Mesendoderm (in vitro differentiated cells): ENCODE results near the gene TIMM29.

ENCODE experiments used
- DNase-seq: peaks from one replicate; pipeline ENCODE4 v3.0.0; 2013
- H2AK5ac ChIP-seq: 2 replicates; pipeline ENCODE4 v1.6.1; 2013; ENCODE audit warnings: low read length, inconsistent platforms
- H2BK120ac ChIP-seq: 2 replicates; pipeline ENCODE4 v1.6.1; 2013; ENCODE audit warnings: low read depth, mild to moderate bottlenecking, low read length, moderate library complexity, mixed read lengths
- H2BK15ac ChIP-seq: replicated peaks from 2 replicates; pipeline ENCODE4 v1.6.1; 2013; ENCODE audit warnings: low read depth, mild to moderate bottlenecking, moderate library complexity
- H2BK5ac ChIP-seq: 2 replicates; pipeline ENCODE4 v1.6.1; 2013; ENCODE audit warnings: low read length, inconsistent platforms
- H3K18ac ChIP-seq: 2 replicates; pipeline ENCODE4 v1.6.1; 2013; ENCODE audit warnings: mild to moderate bottlenecking, low read length, mixed read lengths
- H3K23ac ChIP-seq: one replicate; pipeline ENCODE4 v1.6.1; 2013; ENCODE audit warnings: low read length
- H3K27ac ChIP-seq: 2 replicates; pipeline ENCODE4 v1.5.1; 2013; ENCODE audit warnings: low read depth, mild to moderate bottlenecking, inconsistent platforms, low read length, moderate library complexity
- H3K27me3 ChIP-seq: 2 replicates; pipeline ENCODE4 v1.6.1; 2013; ENCODE audit warnings: low read length, control low read depth, mild to moderate bottlenecking, inconsistent platforms; ENCODE audit not compliant: insufficient read depth, poor library complexity
- H3K36me3 ChIP-seq: 2 replicates; pipeline ENCODE4 v1.6.1; 2013; ENCODE audit warnings: low read length, inconsistent platforms; ENCODE audit not compliant: control insufficient read depth, insufficient read depth
- H3K4ac ChIP-seq: one replicate; pipeline ENCODE4 v1.6.1; 2013; ENCODE audit warnings: low read depth, mild to moderate bottlenecking, low read length, moderate library complexity
- H3K4me1 ChIP-seq: 2 replicates; pipeline ENCODE4 v1.6.1; 2013; ENCODE audit warnings: low read depth, low read length, inconsistent platforms; ENCODE audit not compliant: control insufficient read depth
- H3K4me2 ChIP-seq: 2 replicates; pipeline ENCODE4 v1.6.1; 2013; ENCODE audit warnings: low read length
- H3K4me3 ChIP-seq: 2 replicates; pipeline ENCODE4 v1.5.1; 2013; ENCODE audit warnings: mild to moderate bottlenecking, low read length
- H3K56ac ChIP-seq: one replicate; pipeline ENCODE4 v1.6.1; 2013; ENCODE audit warnings: low read length
- H3K79me1 ChIP-seq: 2 replicates; pipeline ENCODE4 v1.6.1; 2013; ENCODE audit warnings: low read length, inconsistent platforms
- H3K79me2 ChIP-seq: 2 replicates; pipeline ENCODE4 v1.6.1; 2013; ENCODE audit warnings: mild to moderate bottlenecking, low read length; ENCODE audit not compliant: control insufficient read depth, insufficient read depth
- H3K9ac ChIP-seq: 2 replicates; pipeline ENCODE4 v1.6.1; 2013; ENCODE audit warnings: low read length, inconsistent platforms
- H4K5ac ChIP-seq: one replicate; pipeline ENCODE4 v1.6.1; 2013; ENCODE audit warnings: low read length
- H4K8ac ChIP-seq: one replicate; pipeline ENCODE4 v1.6.1; 2013; ENCODE audit warnings: low read depth, mild to moderate bottlenecking, control low read depth, low read length, moderate library complexity
- whole genome bisulfite sequencing: extraction: QIAGEN DNeasy Blood & Tissue Kit; methylation state at CpG from one replicate; pipeline ENCODE4 v1.1.7; 2013; ENCODE audit warnings: low lambda C conversion rate, missing lambda C conversion rate; ENCODE audit not compliant: insufficient coverage; ENCODE audit errors: extremely low coverage; 5-methylcytosine and 5-hydroxymethylcytosine counted together

Gene TIMM29

DNA sequence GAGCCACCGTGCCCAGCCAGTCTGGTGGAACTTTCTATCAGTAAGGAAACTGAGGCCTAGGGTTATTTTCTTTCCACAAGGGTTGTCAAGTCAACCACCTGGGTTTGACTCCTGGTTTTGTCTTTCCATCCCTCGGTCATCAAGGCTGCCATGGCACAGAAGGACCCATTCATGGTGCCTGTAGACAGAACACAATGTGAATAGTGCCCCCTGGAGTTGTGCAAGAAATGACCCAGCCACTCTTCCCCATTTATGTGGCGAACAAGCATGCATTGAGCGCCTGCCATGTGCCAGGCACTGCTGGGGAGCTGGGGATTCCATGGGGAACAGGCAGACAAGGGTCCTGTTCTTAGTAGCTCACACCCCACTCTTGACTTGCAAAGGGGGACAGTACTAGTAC is 36.3 kb downstream of the TIMM29 start:
- no peak overlapping the region for H2BK5ac ChIP-seq
- H3K18ac ChIP-seq, result no peak overlapping the region
- H3K4me1 ChIP-seq, result no peaks in the 10 kb centered on the region
- H3K9ac ChIP-seq, result no peak overlapping the region
- no peak overlapping the region for H4K8ac ChIP-seq
- peaks cover 74% of the 10 kb centered on the region for H3K79me2 ChIP-seq
- H2AK5ac ChIP-seq, result no peak overlapping the region
- no peak for DNase-seq
- no peaks in the 10 kb centered on the region for H3K36me3 ChIP-seq
- H3K23ac ChIP-seq, result no peak overlapping the region
- no peak overlapping the region for H4K5ac ChIP-seq
- H2BK15ac ChIP-seq, result no peak overlapping the region
- H3K27me3 ChIP-seq, result no peaks in the 10 kb centered on the region
- H3K4me3 ChIP-seq, result no peak overlapping the region
- no peak overlapping the region for H2BK120ac ChIP-seq
- no peak overlapping the region for H3K27ac ChIP-seq
- H3K4ac ChIP-seq, result no peak overlapping the region
- no peak overlapping the region for H3K56ac ChIP-seq
- WGBS, result no CpG with 5 or more reads among the region's 4 CpGs
- no peak overlapping the region for H3K4me2 ChIP-seq
- H3K79me1 ChIP-seq, result peaks cover 11% of the 10 kb centered on the region

GRCh38 chr19:10965398-10965797 is 36.8 kb downstream of the TIMM29 start:
- Histone ChIP-seq H3K4me3 (no peak overlapping the region), H3K4ac (no peak overlapping the region), H3K18ac (no peak overlapping the region), H4K8ac (no peak overlapping the region), H2BK120ac (no peak overlapping the region), H2BK15ac (no peak overlapping the region), H2AK5ac (no peak overlapping the region), H4K5ac (no peak overlapping the region), H3K27ac (no peak overlapping the region), H2BK5ac (no peak overlapping the region), H3K36me3 (no peaks in the 10 kb centered on the region), H3K79me2 (peaks cover 79% of the 10 kb centered on the region), H3K27me3 (no peaks in the 10 kb centered on the region), H3K9ac (no peak overlapping the region), H3K23ac (no peak overlapping the region), H3K4me1 (no peaks in the 10 kb centered on the region), H3K79me1 (peaks cover 11% of the 10 kb centered on the region), H3K56ac (no peak overlapping the region), H3K4me2 (no peak overlapping the region)
- DNase-seq, result no peak
- no CpG with 5 or more reads among the region's 6 CpGs for WGBS

GRCh38 chr19:10966809-10967208 is 38.2 kb downstream of the TIMM29 start:
- Histone ChIP-seq H3K4me3 (no peak overlapping the region), H2AK5ac (no peak overlapping the region), H3K9ac (no peak overlapping the region), H2BK15ac (no peak overlapping the region), H2BK5ac (no peak overlapping the region), H3K79me1 (peaks cover 13% of the 10 kb centered on the region), H4K5ac (no peak overlapping the region), H3K27me3 (no peaks in the 10 kb centered on the region), H3K56ac (no peak overlapping the region), H3K4me2 (no peak overlapping the region), H3K4me1 (no peaks in the 10 kb centered on the region), H3K27ac (no peak overlapping the region), H4K8ac (no peak overlapping the region), H3K23ac (no peak overlapping the region), H3K36me3 (no peaks in the 10 kb centered on the region), H3K79me2 (peaks cover 87% of the 10 kb centered on the region), H3K4ac (no peak overlapping the region), H3K18ac (no peak overlapping the region), H2BK120ac (no peak overlapping the region)
- DNase-seq, result no peak
- no CpG with 5 or more reads among the region's 8 CpGs for WGBS

DNA sequence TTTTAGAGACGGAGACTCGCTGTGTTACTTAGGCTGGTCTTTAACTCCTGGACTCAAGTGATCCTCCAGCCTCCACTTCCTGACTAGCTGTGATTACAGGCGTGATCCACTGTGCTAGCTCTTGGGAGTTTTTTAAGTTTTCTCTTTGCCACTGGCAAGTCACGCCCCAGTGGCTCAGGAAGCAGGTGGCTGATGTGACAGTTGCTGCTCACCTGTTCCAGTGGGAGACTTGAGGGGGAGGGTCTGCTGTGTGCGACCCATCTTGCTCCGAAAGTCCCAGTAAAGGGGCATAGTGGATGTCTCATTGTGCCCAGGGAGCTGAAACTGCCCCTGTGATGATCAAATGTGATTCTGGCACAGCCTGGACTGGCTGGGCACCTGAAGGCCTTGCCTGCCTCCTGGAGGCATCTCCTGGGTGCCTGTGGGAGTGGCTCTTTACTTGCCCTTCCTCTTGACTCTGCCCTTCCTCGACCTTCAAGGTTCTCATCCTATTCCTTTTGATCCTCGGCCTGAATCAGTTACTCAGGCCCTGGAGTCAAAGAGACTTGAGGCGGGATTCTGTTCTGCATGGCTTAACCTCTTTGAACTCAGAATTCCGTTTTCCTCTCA is 40.0 kb downstream of the TIMM29 start:
- Histone ChIP-seq H3K4me3 (no peak overlapping the region), H3K4ac (no peak overlapping the region), H4K5ac (no peak overlapping the region), H3K23ac (peak overlapping the region; percentile 72), H3K4me2 (no peak overlapping the region), H3K56ac (no peak overlapping the region), H3K4me1 (no peaks in the 10 kb centered on the region), H3K9ac (no peak overlapping the region), H2BK5ac (no peak overlapping the region), H3K18ac (no peak overlapping the region), H2BK15ac (no peak overlapping the region), H3K79me1 (peaks cover 15% of the 10 kb centered on the region), H2AK5ac (no peak overlapping the region), H4K8ac (no peak overlapping the region), H3K79me2 (peaks cover 83% of the 10 kb centered on the region), H3K36me3 (no peaks in the 10 kb centered on the region), H3K27me3 (no peaks in the 10 kb centered on the region), H3K27ac (no peak overlapping the region), H2BK120ac (no peak overlapping the region)
- no peak for DNase-seq
- WGBS, result no CpG with 5 or more reads among the region's 10 CpGs

DNA sequence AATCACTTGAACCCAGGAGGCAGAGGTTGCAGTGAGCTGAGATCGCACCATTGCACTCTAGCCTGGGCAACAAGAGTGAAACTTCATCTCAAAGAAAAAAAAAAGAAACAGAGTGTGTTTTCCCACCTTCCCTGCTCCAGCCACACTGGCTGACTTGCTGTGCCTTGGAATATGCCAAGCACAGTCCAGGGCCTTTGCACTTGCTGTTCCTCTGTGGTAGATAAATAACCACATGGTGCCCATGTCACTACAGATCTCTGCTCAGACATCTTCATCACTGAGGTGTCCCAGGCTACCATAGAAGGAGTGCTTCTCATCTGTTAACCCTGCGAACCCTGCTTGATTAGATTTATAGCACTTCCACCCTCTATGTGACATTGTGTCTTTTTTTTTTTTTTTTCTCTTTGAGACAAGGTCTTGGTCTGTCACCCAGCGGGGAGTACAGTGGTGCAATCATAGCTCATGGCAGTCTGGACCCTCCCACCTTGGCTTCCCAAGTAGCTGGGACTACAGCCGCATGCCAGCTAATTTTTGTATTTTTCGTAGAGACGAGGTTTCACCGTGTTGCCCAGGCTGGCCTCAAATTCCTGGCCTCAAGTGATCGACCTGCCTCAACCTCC is 42.6 kb downstream of the TIMM29 start:
- Histone ChIP-seq H3K4me2 (no peak overlapping the region), H3K79me2 (peaks cover 79% of the 10 kb centered on the region), H3K18ac (no peak overlapping the region), H2AK5ac (no peak overlapping the region), H3K27me3 (no peaks in the 10 kb centered on the region), H2BK5ac (no peak overlapping the region), H3K4me3 (no peak overlapping the region), H3K79me1 (peaks cover 18% of the 10 kb centered on the region), H2BK120ac (no peak overlapping the region), H4K8ac (no peak overlapping the region), H3K36me3 (no peaks in the 10 kb centered on the region), H3K56ac (no peak overlapping the region), H2BK15ac (no peak overlapping the region), H4K5ac (no peak overlapping the region), H3K27ac (no peak overlapping the region), H3K4me1 (no peaks in the 10 kb centered on the region), H3K4ac (no peak overlapping the region), H3K23ac (no peak overlapping the region), H3K9ac (no peak overlapping the region)
- WGBS, result no CpG with 5 or more reads among the region's 8 CpGs
- DNase-seq, result peak; percentile 57
